Measurements from ENCODE around the gene WDR83.
"Not testable (repeated sequence)": the region's sequence is repeated elsewhere in the genome, so short reads cannot be mapped to it uniquely, and the experiment has no call there.

Gene WDR83

DNA sequence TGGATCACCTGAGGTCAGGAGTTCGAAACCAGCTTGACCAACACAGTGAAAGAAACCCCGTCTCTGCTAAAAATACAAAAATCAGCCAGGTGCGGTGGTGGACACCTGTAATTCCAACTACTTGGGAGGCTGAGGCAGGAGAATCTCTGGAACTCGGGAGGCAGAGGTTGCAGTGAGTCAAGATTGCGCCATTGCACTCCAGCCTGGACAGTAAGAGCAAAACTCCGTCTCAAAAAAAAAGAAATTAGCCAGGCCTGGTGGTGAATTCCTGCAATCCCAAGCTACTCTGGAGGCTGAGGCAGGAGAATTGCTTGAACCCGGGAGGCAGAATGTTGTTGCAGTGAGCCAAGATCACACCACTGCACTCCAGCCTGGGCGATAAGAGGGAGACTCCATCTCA, 42.0 kb downstream of the WDR83 start:
- H3K27ac ChIP-seq (ENCODE audit: low read depth in 2 of 2, low read length in 2 of 2), result no peak overlapping the region
- no peak overlapping the region for H3K9ac ChIP-seq (ENCODE audit: low read depth in 1 of 2, low read length in 2 of 2)
- no peak overlapping the region for H3K4me3 ChIP-seq (ENCODE audit: low read length in 2 of 2)
- H3K9me3 ChIP-seq (ENCODE audit: control insufficient read depth in 2 of 2, low read length in 2 of 2), result no peaks in the 10 kb centered on the region
- H3K36me3 ChIP-seq (ENCODE audit: control insufficient read depth in 2 of 2, insufficient read depth in 2 of 2, low read length in 2 of 2), result peaks cover 44 to 61% of the 10 kb centered on the region in 2 donors
- H3K4me1 ChIP-seq (ENCODE audit: control insufficient read depth in 2 of 2, insufficient read depth in 2 of 2, low read length in 2 of 2), result no peaks in the 10 kb centered on the region
- no peaks in the 10 kb centered on the region for H3K27me3 ChIP-seq (ENCODE audit: control insufficient read depth in 2 of 2, insufficient read depth in 2 of 2, low read length in 2 of 2)

DNA sequence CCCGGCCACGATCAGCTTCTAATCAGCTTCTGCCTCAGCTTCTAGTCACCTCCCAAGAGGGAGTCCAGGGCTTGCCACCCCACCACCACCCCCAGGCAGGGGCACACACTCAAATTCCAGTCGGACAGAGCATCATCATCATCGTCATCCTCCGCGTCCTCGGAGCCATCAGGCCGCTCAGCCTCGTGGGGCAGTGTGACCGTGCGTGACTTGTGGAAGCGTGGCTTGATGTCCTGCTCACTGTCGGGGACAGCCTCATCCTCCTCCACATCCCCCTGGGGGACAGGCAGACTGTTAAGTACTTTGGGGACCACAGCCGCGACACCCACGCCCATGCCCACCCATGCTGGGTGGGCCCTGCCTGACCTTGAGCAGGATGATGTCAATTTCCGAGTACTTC, 44.6 kb downstream of the WDR83 start:
- peaks cover 41 to 60% of the 10 kb centered on the region in 2 donors for H3K36me3 ChIP-seq (ENCODE audit: control insufficient read depth in 2 of 2, insufficient read depth in 2 of 2, low read length in 2 of 2)

DNA sequence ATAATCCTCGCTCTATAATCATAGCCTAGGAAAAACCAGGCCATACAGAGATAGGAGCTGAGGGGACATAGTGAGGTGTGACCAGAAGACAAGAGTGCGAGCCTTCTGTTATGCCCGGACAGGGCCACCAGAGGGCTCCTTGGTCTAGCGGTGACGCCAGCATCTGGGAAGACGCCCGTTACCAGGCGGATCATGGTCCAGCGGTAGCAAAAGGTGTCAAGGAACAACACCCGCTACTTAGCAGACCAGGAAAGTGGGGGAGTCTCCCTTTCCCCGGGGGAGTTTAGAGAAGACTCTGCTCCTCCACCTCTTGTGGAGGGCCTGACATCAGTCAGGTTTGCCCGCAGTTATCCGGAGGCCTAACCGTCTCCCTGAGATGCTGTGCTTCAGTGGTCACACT, 45.5 kb downstream of the WDR83 start:
- H3K27me3 ChIP-seq (ENCODE audit: control insufficient read depth in 2 of 2, insufficient read depth in 2 of 2, low read length in 2 of 2); H3K4me1 ChIP-seq (ENCODE audit: control insufficient read depth in 2 of 2, insufficient read depth in 2 of 2, low read length in 2 of 2); H3K9me3 ChIP-seq (ENCODE audit: control insufficient read depth in 2 of 2, low read length in 2 of 2); H3K9ac ChIP-seq (ENCODE audit: low read depth in 1 of 2, low read length in 2 of 2); H3K4me3 ChIP-seq (ENCODE audit: low read length in 2 of 2); H3K27ac ChIP-seq (ENCODE audit: low read depth in 2 of 2, low read length in 2 of 2): not testable (repeated sequence)
- H3K36me3 ChIP-seq (ENCODE audit: control insufficient read depth in 2 of 2, insufficient read depth in 2 of 2, low read length in 2 of 2), result peaks cover 39 to 59% of the 10 kb centered on the region in 2 donors

More for the DNA sequence above, 44.6 kb downstream of the WDR83 start:
- Histone ChIP-seq H3K4me1 (ENCODE audit: control insufficient read depth in 2 of 2, insufficient read depth in 2 of 2, low read length in 2 of 2) (no peaks in the 10 kb centered on the region), H3K9me3 (ENCODE audit: control insufficient read depth in 2 of 2, low read length in 2 of 2) (no peaks in the 10 kb centered on the region), H3K27me3 (ENCODE audit: control insufficient read depth in 2 of 2, insufficient read depth in 2 of 2, low read length in 2 of 2) (no peaks in the 10 kb centered on the region), H3K27ac (ENCODE audit: low read depth in 2 of 2, low read length in 2 of 2) (no peak overlapping the region), H3K9ac (ENCODE audit: low read depth in 1 of 2, low read length in 2 of 2) (no peak overlapping the region), H3K4me3 (ENCODE audit: low read length in 2 of 2) (no peak overlapping the region)

DNA sequence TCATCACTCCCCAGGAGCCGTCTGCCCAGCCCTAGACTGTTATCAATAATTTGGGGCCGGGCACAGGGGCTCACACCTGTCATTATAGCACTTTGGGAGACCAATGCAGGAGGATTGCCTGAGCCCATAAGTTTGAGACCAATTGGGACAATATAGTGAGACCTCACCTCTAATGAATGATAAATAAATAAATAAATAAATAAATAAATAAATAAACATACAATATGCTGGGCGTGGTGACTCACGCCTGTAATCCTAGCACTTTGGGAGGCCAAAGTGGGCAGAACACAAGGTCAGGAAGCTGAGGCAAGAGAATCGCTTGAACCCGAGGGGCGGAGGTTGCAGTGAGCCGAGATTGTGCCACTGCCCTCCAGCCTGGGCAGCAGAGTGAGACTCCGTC, 46.7 kb downstream of the WDR83 start:
- H3K4me1 ChIP-seq (ENCODE audit: control insufficient read depth in 2 of 2, insufficient read depth in 2 of 2, low read length in 2 of 2); H3K27me3 ChIP-seq (ENCODE audit: control insufficient read depth in 2 of 2, insufficient read depth in 2 of 2, low read length in 2 of 2): not testable (repeated sequence)
- H3K36me3 ChIP-seq (ENCODE audit: control insufficient read depth in 2 of 2, insufficient read depth in 2 of 2, low read length in 2 of 2), result peaks cover 39 to 59% of the 10 kb centered on the region in 2 donors

DNA sequence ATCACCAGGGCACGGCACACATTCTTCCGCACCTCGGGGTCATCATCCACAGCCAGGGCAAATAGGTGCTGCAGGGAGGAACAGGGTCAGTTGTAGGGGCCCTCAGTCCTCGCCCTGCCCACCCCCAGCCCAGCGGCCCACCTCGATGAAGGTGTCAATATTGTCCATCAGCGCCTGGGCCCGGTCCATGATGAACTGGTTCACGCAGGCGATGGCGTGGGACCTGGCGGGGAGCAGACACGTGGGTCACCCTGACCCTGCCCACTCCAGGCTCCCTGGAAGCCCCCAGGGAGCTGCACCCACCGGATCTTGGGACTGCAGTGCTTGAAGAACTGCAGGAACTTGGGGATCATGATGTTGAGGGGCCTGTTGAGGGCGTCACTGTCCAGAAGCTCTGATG, 48.5 kb downstream of the WDR83 start:
- Histone ChIP-seq H3K4me1 (ENCODE audit: control insufficient read depth in 2 of 2, insufficient read depth in 2 of 2, low read length in 2 of 2) (no peaks in the 10 kb centered on the region), H3K9me3 (ENCODE audit: control insufficient read depth in 2 of 2, low read length in 2 of 2) (no peaks in the 10 kb centered on the region), H3K9ac (ENCODE audit: low read depth in 1 of 2, low read length in 2 of 2) (no peak overlapping the region), H3K27me3 (ENCODE audit: control insufficient read depth in 2 of 2, insufficient read depth in 2 of 2, low read length in 2 of 2) (no peaks in the 10 kb centered on the region), H3K4me3 (ENCODE audit: low read length in 2 of 2) (no peak overlapping the region), H3K27ac (ENCODE audit: low read depth in 2 of 2, low read length in 2 of 2) (no peak overlapping the region), H3K36me3 (ENCODE audit: control insufficient read depth in 2 of 2, insufficient read depth in 2 of 2, low read length in 2 of 2) (peaks cover 36 to 54% of the 10 kb centered on the region in 2 donors)

More for the DNA sequence above, 46.7 kb downstream of the WDR83 start:
- H3K9ac ChIP-seq (ENCODE audit: low read depth in 1 of 2, low read length in 2 of 2); H3K27ac ChIP-seq (ENCODE audit: low read depth in 2 of 2, low read length in 2 of 2); H3K9me3 ChIP-seq (ENCODE audit: control insufficient read depth in 2 of 2, low read length in 2 of 2); H3K4me3 ChIP-seq (ENCODE audit: low read length in 2 of 2): not testable (repeated sequence)

DNA sequence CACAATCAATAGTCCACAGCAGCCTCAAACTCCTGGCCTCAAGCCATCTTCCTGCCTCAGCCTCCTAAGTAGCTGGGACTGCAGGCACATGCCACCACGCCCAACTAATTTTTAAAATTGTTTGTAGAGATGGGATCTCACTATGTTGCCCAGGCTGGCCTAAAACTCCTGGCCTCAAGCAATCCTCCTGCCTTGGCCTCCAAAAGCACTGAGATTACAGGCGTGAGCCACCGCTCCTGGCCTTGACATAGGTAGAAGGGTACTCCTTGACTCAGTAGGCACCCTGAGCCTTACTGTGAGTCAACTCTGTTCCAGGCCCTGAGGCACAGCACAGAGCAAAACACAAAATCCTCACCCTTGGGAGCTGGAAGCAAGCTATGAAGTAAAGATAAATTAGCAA, 49.3 kb downstream of the WDR83 start:
- Histone ChIP-seq H3K4me3 (ENCODE audit: low read length in 2 of 2) (no peak overlapping the region), H3K36me3 (ENCODE audit: control insufficient read depth in 2 of 2, insufficient read depth in 2 of 2, low read length in 2 of 2) (peaks cover 30 to 49% of the 10 kb centered on the region in 2 donors), H3K4me1 (ENCODE audit: control insufficient read depth in 2 of 2, insufficient read depth in 2 of 2, low read length in 2 of 2) (peaks cover 5 to 7% of the 10 kb centered on the region in 2 donors), H3K9ac (ENCODE audit: low read depth in 1 of 2, low read length in 2 of 2) (no peak overlapping the region), H3K27me3 (ENCODE audit: control insufficient read depth in 2 of 2, insufficient read depth in 2 of 2, low read length in 2 of 2) (no peaks in the 10 kb centered on the region), H3K9me3 (ENCODE audit: control insufficient read depth in 2 of 2, low read length in 2 of 2) (no peaks in the 10 kb centered on the region), H3K27ac (ENCODE audit: low read depth in 2 of 2, low read length in 2 of 2) (no peak overlapping the region)

DNA sequence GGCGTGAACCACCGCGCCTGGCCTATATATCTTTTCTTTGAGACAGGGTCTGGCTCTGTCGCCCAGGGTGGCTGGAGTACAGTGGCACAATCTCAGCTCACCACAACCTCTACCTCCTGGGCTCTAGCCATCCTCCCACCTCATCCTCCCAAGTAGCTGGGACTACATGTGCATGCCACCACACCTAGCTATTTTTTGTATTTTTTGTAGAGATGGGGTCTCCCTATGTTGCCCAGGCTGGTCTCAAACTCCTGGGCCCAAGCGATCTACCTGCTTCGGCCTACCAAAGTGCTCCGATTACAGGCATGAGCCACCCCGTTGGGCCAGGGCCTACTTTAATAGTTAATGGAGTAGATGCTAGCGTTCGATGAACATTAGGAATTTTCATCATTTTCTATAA, 53.7 kb downstream of the WDR83 start:
- Histone ChIP-seq H3K4me3 (ENCODE audit: low read length in 2 of 2) (peak overlapping the region in 1 of 2 donors; percentile 56), H3K9ac (ENCODE audit: low read depth in 1 of 2, low read length in 2 of 2) (peak overlapping the region in 1 of 2 donors; percentile 78), H3K36me3 (ENCODE audit: control insufficient read depth in 2 of 2, insufficient read depth in 2 of 2, low read length in 2 of 2) (peaks cover 11 to 16% of the 10 kb centered on the region in 2 donors), H3K27me3 (ENCODE audit: control insufficient read depth in 2 of 2, insufficient read depth in 2 of 2, low read length in 2 of 2) (no peaks in the 10 kb centered on the region), H3K9me3 (ENCODE audit: control insufficient read depth in 2 of 2, low read length in 2 of 2) (no peaks in the 10 kb centered on the region), H3K27ac (ENCODE audit: low read depth in 2 of 2, low read length in 2 of 2) (peak overlapping the region in 1 of 2 donors; percentile 87), H3K4me1 (ENCODE audit: control insufficient read depth in 2 of 2, insufficient read depth in 2 of 2, low read length in 2 of 2) (peaks cover 21 to 29% of the 10 kb centered on the region in 2 donors)

DNA sequence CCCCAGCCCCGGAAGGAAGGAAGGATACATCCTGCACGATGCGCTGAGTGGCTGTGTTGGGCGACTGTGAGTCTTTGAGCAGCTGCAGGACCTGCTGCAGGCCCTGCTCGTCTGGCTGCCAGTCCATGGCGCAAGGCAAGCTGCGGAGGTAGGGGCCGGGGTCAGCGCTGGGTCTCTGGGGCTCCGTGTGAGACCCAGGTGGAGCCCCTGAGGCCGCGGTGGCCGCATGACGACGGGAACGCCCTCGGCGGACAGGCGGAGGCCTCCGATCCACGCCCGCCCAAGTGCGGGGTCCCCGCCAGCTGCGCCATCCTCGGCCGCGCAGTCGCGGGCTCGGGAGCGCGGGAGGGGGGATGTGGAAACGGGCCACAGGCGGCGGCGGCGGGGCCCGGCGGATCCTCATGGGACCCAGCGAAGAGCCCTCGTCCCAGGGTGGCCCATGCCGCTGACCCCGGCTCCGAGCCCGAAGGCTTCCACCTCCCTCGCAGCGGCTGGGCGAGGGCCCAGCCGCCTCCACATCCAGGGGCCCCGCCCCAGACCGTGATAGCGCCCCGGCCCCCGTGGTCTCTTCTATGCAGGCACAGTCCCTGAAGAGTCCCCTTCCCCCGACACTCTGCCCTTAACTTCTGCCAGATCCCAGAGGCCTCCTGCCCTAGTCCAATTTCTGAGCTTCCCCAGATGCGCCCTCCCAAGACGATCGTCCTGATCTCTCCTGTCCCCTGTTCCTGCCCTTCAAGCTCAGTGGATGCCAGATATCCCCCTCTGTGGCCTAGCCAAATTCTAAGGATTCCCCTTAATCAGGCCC, 54.4 kb downstream of the WDR83 start:
- Histone ChIP-seq H3K9me3 (ENCODE audit: control insufficient read depth in 2 of 2, low read length in 2 of 2) (no peaks in the 10 kb centered on the region), H3K36me3 (ENCODE audit: control insufficient read depth in 2 of 2, insufficient read depth in 2 of 2, low read length in 2 of 2) (peaks cover 8 to 11% of the 10 kb centered on the region in 2 donors), H3K4me3 (ENCODE audit: low read length in 2 of 2) (peak overlapping the region; percentile 79 to 92), H3K9ac (ENCODE audit: low read depth in 1 of 2, low read length in 2 of 2) (peak overlapping the region; percentile 78 to 85), H3K27me3 (ENCODE audit: control insufficient read depth in 2 of 2, insufficient read depth in 2 of 2, low read length in 2 of 2) (no peaks in the 10 kb centered on the region), H3K4me1 (ENCODE audit: control insufficient read depth in 2 of 2, insufficient read depth in 2 of 2, low read length in 2 of 2) (peaks cover 21 to 29% of the 10 kb centered on the region in 2 donors), H3K27ac (ENCODE audit: low read depth in 2 of 2, low read length in 2 of 2) (peak overlapping the region; percentile 80 to 87)

DNA sequence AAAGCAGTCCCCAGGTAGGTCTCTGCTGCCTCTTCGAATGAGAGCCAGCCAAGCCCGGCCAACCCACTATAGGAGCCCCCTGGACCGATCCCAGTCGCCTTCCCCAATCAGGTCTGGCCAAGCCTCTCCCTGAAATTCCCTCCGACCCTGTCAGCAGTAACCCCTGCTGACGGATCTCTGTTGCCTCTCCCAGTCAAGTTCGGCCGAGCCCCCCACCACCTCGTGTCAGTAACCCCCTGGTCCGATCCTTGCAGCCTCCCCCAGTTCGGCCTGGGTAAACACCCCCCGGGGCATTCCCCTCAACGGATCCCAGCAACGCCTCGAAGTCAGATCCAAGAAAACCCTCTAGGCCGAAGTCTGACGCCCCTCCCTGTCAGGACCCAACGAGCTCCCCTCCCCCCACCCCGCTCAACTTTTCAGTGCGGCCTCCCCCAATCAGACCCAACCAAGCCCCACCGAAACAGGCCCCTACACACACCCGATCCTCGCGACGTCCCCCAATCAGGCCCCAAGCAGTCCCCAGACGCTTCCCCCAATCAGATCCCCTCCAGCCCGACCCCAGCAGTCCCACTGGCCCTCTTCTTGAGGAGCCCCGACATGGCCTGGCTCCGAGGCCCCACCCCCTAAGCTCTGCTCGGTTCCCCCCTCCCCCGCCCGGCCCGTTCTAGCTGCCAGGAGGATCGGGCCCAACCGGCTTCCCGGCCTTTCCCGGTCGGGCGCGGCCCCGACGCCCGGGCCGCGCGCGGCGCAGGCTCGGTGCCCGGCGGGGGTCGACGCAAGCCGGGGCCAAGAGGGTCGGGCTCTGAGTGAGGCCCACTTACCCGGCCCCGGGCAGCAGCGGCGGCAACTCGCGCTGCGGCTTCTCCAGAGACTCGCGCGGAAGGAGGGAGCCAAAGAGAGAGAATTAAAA, 55.3 kb downstream of the WDR83 start:
- Histone ChIP-seq H3K4me1 (ENCODE audit: control insufficient read depth in 2 of 2, insufficient read depth in 2 of 2, low read length in 2 of 2) (peaks cover 21 to 29% of the 10 kb centered on the region in 2 donors), H3K9ac (ENCODE audit: low read depth in 1 of 2, low read length in 2 of 2) (peak overlapping the region; percentile 78 to 85), H3K36me3 (ENCODE audit: control insufficient read depth in 2 of 2, insufficient read depth in 2 of 2, low read length in 2 of 2) (peaks cover 5 to 6% of the 10 kb centered on the region in 2 donors), H3K9me3 (ENCODE audit: control insufficient read depth in 2 of 2, low read length in 2 of 2) (no peaks in the 10 kb centered on the region), H3K4me3 (ENCODE audit: low read length in 2 of 2) (peak overlapping the region; percentile 79 to 92), H3K27me3 (ENCODE audit: control insufficient read depth in 2 of 2, insufficient read depth in 2 of 2, low read length in 2 of 2) (no peaks in the 10 kb centered on the region), H3K27ac (ENCODE audit: low read depth in 2 of 2, low read length in 2 of 2) (peak overlapping the region; percentile 80 to 87)

Data from mucosa of rectum (tissue), 2 donors.